Measurements from ENCODE around the gene SEC61A1. TPM values are rescaled to one million over a fixed set of nuclear protein-coding genes. Genes with fewer than 3 reads are reported as not detected.

Gene SEC61A1
- total and polyA plus RNA-seq, 2 experiments from 2014 or later: 362 to 510 TPM

- Histone ChIP-seq H3K4me3 (peak overlapping the region; percentile 96), H3K9me3 (ENCODE audit: low read depth) (no peaks in the 10 kb centered on the region), H4K20me1 (ENCODE audit: insufficient read depth) (peaks cover 18% of the 10 kb centered on the region), H3K4me1 (ENCODE audit: insufficient read depth) (peaks cover 37% of the 10 kb centered on the region), H3K79me2 (ENCODE audit: insufficient read depth) (peaks cover 59% of the 10 kb centered on the region), H3K27ac (peak overlapping the region; percentile 95), H3K27me3 (replicated peaks; ENCODE audit: insufficient read depth) (no peaks in the 10 kb centered on the region), H3K4me2 (ENCODE audit: unreplicated experiment) (peak overlapping the region; percentile 93), H3K9me2 (ENCODE audit: insufficient read depth) (no peaks in the 10 kb centered on the region), H2AFZ (peak overlapping the region; percentile 36; the same call in 1 of the 2 replicates), H3F3A (ENCODE audit: insufficient read depth) (peaks cover 47% of the 10 kb centered on the region), H3K9ac (peak overlapping the region; percentile 100), H3K36me3 (ENCODE audit: low read depth) (peaks cover 28% of the 10 kb centered on the region)
- 1% methylated on average over 30 to 33 of the region's 33 CpGs for WGBS, 2 experiments (ENCODE audit: low coverage in 1 of 2, low lambda C conversion rate in 2 of 2, missing lambda C conversion rate in 2 of 2)
- TF ChIP-seq EZH2phosphoT487 (IDR thresholded peaks at IDR 0.05; ENCODE audit: insufficient read depth, low read depth): no peak
- peak; percentile 67 for DNase-seq
- in situ Hi-C loops (cut with MboI): no loop called here
Measured at GRCh38 chr3:128052595-128053351, 536 bp downstream of the SEC61A1 start.

- peak overlapping the region; percentile 95 for H3K27ac ChIP-seq
Measured at GRCh38 chr3:128053614-128054013, 1.4 kb downstream of the SEC61A1 start.

GRCh38 chr3:128054367-128054766 lies 2.1 kb downstream of the SEC61A1 start:
- H3K36me3 ChIP-seq (ENCODE audit: low read depth): peaks cover 37% of the 10 kb centered on the region
- peak overlapping the region; percentile 95 for H3K27ac ChIP-seq
- in situ Hi-C loops (cut with MboI): no loop called here

More at GRCh38 chr3:128053614-128054013, 1.4 kb downstream of the SEC61A1 start:
- WGBS, 2 experiments (ENCODE audit: low coverage in 1 of 2, low lambda C conversion rate in 2 of 2, missing lambda C conversion rate in 2 of 2): 30 to 40% methylated on average over 6 of the region's 6 CpGs
- H4K20me1 ChIP-seq (ENCODE audit: insufficient read depth): peaks cover 18% of the 10 kb centered on the region
- H3K4me2 ChIP-seq (ENCODE audit: unreplicated experiment): peak overlapping the region; percentile 93
- no peaks in the 10 kb centered on the region for H3K9me2 ChIP-seq (ENCODE audit: insufficient read depth)
- H3K9me3 ChIP-seq (ENCODE audit: low read depth): no peaks in the 10 kb centered on the region
- H3K36me3 ChIP-seq (ENCODE audit: low read depth): peaks cover 29% of the 10 kb centered on the region
- H3K4me3 ChIP-seq: peak overlapping the region; percentile 96
- no peak for DNase-seq
- H3K4me1 ChIP-seq (ENCODE audit: insufficient read depth): peaks cover 40% of the 10 kb centered on the region
- no peaks in the 10 kb centered on the region for H3K27me3 ChIP-seq (replicated peaks; ENCODE audit: insufficient read depth)
- TF ChIP-seq EZH2 (IDR thresholded peaks at IDR 0.05; ENCODE audit: insufficient read depth, poor library complexity, severe bottlenecking): no peak
- no peak for TF ChIP-seq EZH2phosphoT487 (IDR thresholded peaks at IDR 0.05; ENCODE audit: insufficient read depth, low read depth)
- H3K9ac ChIP-seq: peak overlapping the region; percentile 100
- H3F3A ChIP-seq (ENCODE audit: insufficient read depth): peaks cover 55% of the 10 kb centered on the region
- H3K79me2 ChIP-seq (ENCODE audit: insufficient read depth): peaks cover 67% of the 10 kb centered on the region
- in situ Hi-C loops (cut with MboI): no loop called here
- no peak overlapping the region for H2AFZ ChIP-seq

DNA sequence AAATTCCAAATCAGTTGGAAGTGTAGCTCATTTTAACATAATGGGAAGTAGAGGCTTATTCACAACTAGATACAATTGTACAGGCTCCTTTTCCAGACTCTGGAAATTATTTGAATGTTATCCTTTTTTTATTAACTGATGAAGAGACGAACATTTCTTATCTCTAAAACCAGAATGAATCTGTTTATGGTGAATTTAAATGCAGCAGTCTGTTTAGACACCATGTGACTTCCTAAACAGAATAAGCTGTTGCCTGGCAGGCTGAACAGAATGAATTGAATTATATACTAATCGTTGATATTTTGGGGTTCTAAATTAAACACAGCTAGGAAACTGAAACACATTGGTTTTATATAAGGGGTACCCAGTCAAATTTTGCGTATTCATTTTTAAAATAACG lies 4.0 kb downstream of the SEC61A1 start:
- Histone ChIP-seq H3K27me3 (replicated peaks; ENCODE audit: insufficient read depth) (no peaks in the 10 kb centered on the region), H3K79me2 (ENCODE audit: insufficient read depth) (peaks cover 80% of the 10 kb centered on the region), H4K20me1 (ENCODE audit: insufficient read depth) (peaks cover 18% of the 10 kb centered on the region), H3F3A (ENCODE audit: insufficient read depth) (peaks cover 81% of the 10 kb centered on the region), H3K4me3 (peak overlapping the region; percentile 96), H3K9me2 (ENCODE audit: insufficient read depth) (no peaks in the 10 kb centered on the region), H3K9ac (peak overlapping the region; percentile 100; the same call in 1 of the 2 replicates), H3K9me3 (ENCODE audit: low read depth) (no peaks in the 10 kb centered on the region), H3K4me2 (ENCODE audit: unreplicated experiment) (peak overlapping the region; percentile 93), H3K36me3 (ENCODE audit: low read depth) (peaks cover 46% of the 10 kb centered on the region), H3K4me1 (ENCODE audit: insufficient read depth) (peaks cover 56% of the 10 kb centered on the region), H3K27ac (0 out of 2 replicates have a peak overlapping the region, but pooled peaks have one; percentile 95), H2AFZ (no peak overlapping the region)
- in situ Hi-C loops (cut with MboI): no loop called here
- no peak for DNase-seq
- TF ChIP-seq EZH2phosphoT487 (IDR thresholded peaks at IDR 0.05; ENCODE audit: insufficient read depth, low read depth): no peak
- TF ChIP-seq EZH2 (IDR thresholded peaks at IDR 0.05; ENCODE audit: insufficient read depth, poor library complexity, severe bottlenecking): no peak
- 71 to 73% methylated on average over 4 of the region's 4 CpGs for WGBS, 2 experiments (ENCODE audit: low coverage in 1 of 2, low lambda C conversion rate in 2 of 2, missing lambda C conversion rate in 2 of 2)

More at GRCh38 chr3:128054367-128054766, 2.1 kb downstream of the SEC61A1 start:
- Histone ChIP-seq H3K9me2 (ENCODE audit: insufficient read depth) (no peaks in the 10 kb centered on the region), H3K9me3 (ENCODE audit: low read depth) (no peaks in the 10 kb centered on the region), H3K4me2 (ENCODE audit: unreplicated experiment) (peak overlapping the region; percentile 93), H3K79me2 (ENCODE audit: insufficient read depth) (peaks cover 75% of the 10 kb centered on the region), H2AFZ (no peak overlapping the region), H3K9ac (peak overlapping the region; percentile 100), H3F3A (ENCODE audit: insufficient read depth) (peaks cover 62% of the 10 kb centered on the region), H3K4me1 (ENCODE audit: insufficient read depth) (peaks cover 47% of the 10 kb centered on the region), H3K27me3 (replicated peaks; ENCODE audit: insufficient read depth) (no peaks in the 10 kb centered on the region), H4K20me1 (ENCODE audit: insufficient read depth) (peaks cover 18% of the 10 kb centered on the region), H3K4me3 (peak overlapping the region; percentile 96)
- no peak for TF ChIP-seq EZH2 (IDR thresholded peaks at IDR 0.05; ENCODE audit: insufficient read depth, poor library complexity, severe bottlenecking)
- TF ChIP-seq EZH2phosphoT487 (IDR thresholded peaks at IDR 0.05; ENCODE audit: insufficient read depth, low read depth): no peak
- DNase-seq: peak; percentile 92
- WGBS, 2 experiments (ENCODE audit: low coverage in 1 of 2, low lambda C conversion rate in 2 of 2, missing lambda C conversion rate in 2 of 2): 21 to 23% methylated on average over 3 of the region's 3 CpGs

Measured in GM23248 (cell line).